AML-193 (cell line): ENCODE results near the gene INCENP.

Experiments used
- DNase-seq, 2 experiments: peaks; one replicate each; lab custom pipeline; 2025; lab: John Stamatoyannopoulos, UW

Gene INCENP

GRCh38 chr11:62141111-62142042, 17.6 kb downstream of the INCENP start:
- no peak for DNase-seq

DNA sequence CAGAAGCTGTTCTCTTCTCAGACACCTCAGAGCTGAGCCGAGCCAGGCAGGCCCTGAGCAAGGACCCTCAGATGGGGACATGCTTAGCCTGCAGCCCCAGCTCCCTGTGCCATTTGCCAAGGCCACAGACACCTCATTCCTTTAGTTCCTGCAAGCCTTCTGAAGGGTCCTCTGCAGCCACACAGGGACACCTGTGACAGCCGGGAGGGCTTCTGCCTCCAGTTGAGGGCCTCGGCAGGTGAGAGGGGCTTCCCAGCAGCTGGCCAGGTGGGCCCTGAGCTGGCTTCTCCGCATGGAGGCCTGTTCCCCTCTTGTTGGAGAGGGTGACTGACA, 18.2 kb downstream of the INCENP start:
- DNase-seq, result no peak

DNA sequence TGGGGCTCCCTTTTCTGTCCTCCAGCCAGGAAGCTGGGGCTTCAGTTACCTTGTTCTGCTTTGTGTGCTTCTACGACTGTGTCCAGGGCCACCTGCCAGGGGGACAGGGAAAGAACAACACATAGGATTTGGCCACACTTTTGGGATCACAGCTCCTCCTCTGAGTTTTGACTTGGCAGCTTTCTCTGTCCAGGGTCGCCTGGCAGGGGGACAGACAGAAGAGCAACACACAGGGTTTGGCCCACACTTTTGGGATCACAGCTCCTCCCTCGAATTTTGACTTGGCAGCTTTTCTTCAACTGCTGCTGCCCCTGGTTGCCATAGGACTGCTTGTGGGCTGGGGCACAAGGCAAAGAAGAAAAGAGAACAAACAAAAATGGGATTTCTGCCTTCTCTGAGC, 19.1 kb downstream of the INCENP start:
- no peak for DNase-seq

GRCh38 chr11:62143727-62144126, 19.9 kb downstream of the INCENP start:
- no peak for DNase-seq

DNA sequence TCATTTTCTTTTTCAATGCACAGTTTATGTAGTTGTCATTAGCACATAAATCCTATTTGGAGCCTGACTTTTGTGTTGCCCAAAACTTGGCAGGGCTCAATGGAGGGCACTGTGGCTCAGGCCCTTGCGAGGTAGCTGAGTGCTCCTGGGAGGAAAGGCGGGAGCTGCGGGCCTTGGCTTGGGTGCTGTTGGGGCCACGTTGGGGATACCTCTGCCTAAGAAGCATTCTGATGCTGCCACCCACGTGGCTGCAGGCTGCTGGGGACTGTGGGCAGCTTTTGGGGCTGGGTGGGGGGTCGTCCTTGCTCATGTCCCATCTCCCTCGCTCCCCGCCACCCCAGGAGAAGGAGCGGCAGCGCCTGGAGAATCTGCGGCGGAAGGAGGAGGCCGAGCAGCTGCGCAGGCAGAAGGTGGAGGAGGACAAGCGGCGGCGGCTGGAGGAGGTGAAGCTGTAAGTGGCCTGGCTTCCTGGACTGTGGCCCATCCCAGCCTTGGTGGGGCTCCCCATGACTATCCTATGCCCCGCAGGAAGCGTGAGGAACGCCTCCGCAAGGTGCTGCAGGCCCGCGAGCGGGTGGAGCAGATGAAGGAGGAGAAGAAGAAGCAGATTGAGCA, 20.9 kb downstream of the INCENP start:
- DNase-seq, result no peak

DNA sequence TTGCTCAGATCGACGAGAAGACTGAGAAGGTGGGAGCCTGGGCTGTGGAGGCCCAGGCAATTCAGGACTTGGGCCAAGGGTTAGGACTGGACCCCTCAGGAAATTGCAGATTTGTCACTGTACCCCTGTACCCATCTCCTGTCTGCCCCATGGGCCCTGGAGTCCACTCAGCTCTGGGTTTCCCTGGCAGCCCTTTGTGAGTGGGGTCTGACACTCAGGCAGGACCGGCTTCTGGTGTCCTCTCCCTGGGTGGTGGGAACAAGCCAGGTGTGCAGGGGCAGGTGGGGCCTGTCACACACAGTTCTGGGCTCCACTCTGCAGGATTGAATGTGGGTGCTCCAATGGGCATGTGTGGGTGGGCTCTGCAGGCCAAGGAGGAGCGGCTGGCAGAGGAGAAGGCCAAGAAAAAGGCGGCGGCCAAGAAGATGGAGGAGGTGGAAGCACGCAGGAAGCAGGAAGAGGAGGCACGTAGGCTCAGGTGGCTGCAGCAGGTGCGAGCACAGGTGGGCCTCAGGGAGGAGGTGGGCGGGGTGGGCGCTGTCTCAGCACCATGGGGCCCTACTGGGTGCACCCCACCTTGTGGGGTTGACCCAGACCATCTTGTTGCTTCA, 21.6 kb downstream of the INCENP start:
- DNase-seq, result no peak

DNA sequence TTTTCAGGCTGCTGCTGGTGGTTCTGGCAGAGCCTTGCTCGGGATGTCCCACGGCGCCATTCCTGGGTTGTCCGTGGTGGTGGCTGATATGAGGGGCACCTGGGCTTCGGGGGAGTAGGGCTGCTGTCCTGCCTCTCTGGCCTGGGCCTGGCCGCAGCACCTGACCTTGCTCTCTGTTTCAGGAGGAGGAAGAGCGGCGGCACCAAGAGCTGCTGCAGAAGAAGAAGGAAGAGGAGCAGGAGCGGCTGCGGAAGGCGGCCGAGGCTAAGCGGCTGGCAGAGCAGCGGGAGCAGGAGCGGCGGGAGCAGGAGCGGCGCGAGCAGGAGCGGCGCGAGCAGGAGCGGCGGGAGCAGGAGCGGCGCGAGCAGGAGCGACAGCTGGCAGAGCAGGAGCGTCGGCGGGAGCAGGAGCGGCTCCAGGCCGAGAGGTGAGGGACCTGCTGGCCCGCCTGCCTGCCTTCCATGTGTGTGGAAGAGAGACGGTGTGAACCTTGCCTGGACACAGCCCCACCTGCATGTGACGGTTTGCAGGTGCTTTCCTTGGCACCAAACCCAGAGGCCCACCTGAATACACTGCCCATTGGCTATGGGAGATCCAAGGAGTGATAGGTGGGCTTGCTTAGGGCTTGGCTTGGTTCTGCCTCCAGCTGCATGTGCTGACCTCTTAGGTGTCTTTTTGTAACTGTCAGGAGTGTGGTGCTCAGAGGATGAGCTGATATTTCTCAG, 22.8 kb downstream of the INCENP start:
- DNase-seq, result no peak

DNA sequence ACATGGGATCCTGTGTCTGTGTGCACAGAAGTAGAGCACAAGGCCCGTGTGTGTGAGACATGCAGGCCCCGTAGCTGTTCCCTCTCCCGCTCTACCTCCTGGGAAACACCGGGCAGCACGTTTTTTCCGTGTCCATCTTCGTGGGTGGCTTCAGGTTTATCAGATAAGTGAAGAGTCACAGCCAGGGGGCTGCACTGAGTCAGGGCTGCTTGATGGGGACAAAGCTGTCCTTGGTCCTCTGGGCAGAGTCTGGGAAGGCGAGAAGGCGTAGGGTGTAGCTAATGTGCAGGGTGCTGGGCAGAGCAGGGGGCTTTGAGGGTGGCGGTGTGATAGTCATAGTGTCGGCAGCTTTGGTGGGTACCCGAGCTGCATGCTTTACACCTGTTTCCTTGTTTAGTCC, 23.7 kb downstream of the INCENP start:
- no peak for DNase-seq

- DNase-seq, result no peak
These were observed 24.6 kb downstream of the INCENP start for GRCh38 chr11:62148271-62148980.

GRCh38 chr11:62149986-62150886, 26.4 kb downstream of the INCENP start:
- no peak for DNase-seq

DNA sequence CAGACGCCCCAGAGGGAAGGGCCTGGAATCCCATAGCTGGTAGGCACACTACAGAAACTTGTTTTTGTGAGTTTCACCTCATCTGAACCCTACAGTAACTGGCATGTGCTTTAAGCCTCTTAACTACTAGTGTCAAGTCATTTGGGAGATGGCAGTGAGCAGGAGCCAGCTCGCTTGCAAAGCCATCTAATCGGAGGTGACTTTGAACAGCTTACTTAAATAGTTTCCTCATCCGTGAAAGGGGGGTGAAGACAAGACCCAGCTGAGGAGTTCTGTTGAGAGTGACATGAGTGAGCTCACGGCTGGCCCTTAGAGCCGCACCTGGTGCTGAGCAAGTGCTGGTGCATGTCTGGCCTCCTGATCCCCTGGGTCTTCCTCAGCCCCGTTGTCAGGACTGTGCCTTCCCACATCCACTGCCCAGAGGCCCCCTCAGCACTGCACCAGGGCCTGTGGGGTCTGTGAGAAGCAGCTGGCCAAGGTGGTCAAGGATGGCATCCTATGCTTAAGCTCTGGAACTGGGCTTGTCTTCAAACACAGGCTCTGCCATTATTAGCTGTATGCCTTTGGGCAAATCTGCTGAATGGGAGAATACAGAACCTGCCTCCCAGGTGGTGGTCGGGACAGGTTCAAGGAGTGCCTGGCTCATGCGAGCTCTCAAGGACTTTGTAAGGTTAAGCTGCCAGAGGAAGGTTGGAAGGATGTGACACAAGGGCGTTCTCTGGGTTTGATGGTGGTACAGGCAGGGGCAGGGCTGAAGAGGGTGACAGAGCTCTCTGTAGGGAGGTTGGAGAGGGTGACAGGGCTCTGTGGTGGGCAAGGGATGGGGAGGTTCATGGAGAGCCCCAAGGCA, 27.3 kb downstream of the INCENP start:
- no peak for DNase-seq

DNA sequence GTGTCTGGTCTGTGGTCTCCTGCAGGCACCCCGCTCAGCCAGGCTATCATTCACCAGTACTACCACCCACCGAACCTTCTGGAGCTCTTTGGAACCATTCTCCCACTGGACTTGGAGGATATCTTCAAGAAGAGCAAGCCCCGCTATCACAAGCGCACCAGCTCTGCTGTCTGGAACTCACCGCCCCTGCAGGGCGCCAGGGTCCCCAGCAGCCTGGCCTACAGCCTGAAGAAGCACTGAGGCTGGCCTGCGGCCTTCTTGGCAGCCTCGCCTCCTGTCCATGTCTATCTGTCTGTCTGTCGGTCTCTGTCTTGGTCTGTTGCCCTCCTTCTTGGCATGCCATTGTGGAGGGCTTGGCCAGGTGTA, 27.9 kb downstream of the INCENP start:
- no peak for DNase-seq

GRCh38 chr11:62152245-62153086, 28.7 kb downstream of the INCENP start:
- no peak for DNase-seq

DNA sequence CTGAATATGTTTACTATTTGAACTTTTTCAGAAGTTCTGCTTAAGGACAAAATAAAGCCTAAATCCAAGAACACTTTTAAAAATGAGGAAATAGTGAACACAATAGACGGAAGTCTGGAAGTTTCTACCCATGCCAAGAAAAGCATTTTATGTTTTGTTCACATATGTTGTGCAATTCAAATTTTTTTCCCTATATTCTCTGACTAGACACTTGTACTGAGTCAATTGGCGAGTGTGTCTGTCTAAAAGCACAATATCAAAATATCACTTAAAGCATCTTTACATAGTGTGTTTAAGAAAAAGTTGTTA, 29.2 kb downstream of the INCENP start:
- DNase-seq, result no peak

- no peak for DNase-seq
These were observed 29.8 kb downstream of the INCENP start for GRCh38 chr11:62153617-62154016.

DNA sequence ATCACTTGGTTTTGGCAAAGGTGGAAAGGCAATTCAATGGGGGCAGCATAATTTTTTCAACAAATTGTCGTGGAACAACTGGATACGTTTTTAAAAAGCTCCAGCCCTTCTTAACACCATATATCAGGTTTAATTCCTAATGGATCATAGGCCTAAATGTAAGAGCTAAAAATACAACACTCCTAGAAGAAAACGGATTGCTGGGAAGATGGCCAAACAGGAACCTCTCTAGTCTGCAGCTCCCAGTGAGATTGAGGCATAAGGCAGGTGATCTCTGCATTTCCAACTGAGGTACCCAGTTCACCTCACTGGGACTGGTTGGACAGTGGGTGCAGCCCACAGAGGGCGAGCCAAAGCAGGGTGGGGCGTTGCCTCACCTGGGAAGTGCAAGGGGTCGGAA, 33.8 kb downstream of the INCENP start:
- no peak for DNase-seq

DNA sequence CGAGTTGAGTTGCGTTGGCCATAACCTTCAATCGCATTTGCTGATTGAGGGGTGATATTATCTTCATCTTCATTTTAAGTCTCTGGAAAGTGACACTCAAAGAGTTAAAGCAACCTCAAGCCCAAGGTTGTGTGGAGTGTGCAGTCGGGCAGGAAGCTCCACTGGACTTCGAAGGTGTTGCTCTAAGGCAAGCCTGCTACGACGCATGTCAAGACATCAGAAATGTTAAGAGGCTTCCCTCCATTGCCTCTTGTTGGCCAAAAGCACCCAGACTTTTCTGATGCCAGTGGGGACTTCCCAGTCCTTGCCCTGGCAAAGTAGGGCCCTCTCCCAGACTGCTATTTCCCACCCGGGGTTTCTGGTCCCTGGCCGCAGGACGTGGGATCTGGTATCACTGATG, 42.6 kb downstream of the INCENP start:
- no peak for DNase-seq

GRCh38 chr11:62169448-62169847, 45.6 kb downstream of the INCENP start:
- no peak for DNase-seq

DNA sequence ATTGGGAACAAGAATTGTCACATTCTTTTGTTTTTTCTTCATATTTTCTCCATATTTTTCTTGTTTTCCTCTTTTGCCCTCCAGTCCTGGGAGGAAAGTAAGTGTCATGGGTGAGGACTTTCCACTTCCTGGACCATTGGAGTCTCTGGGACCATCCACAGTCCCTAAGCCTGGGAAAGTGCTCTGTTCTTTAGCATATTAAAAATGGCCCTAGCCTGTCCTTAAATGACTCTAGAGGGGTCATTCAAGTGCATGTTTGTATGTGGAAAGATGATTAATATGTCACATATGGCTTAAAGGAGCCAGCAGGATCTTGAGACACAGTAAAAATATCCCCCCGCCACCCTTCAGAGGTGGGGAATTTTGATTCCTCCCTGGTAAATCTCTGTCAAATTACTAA, 46.1 kb downstream of the INCENP start:
- no peak for DNase-seq
